Measurements from ENCODE around the gene TAF4B. TPM values are rescaled to one million over a fixed set of nuclear protein-coding genes. Genes with fewer than 3 reads are reported as not detected.

TAF4B gene
- total and polyA plus RNA-seq, 2 experiments from 2014 or later, result 1.1 to 1.5 TPM

- Histone ChIP-seq H3K4me1 (ENCODE audit: insufficient read depth) (peaks cover 27% of the 10 kb centered on the region), H3K4me3 (no peak overlapping the region), H2AFZ (no peak overlapping the region), H3K27me3 (replicated peaks; ENCODE audit: insufficient read depth) (no peaks in the 10 kb centered on the region), H3K79me2 (ENCODE audit: insufficient read depth) (no peaks in the 10 kb centered on the region), H3K9me2 (ENCODE audit: insufficient read depth) (no peaks in the 10 kb centered on the region), H3K4me2 (ENCODE audit: unreplicated experiment) (no peak overlapping the region), H3K9me3 (ENCODE audit: low read depth) (no peaks in the 10 kb centered on the region), H3F3A (ENCODE audit: insufficient read depth) (peaks cover 8% of the 10 kb centered on the region; the same call in 1 of the 2 replicates), H4K20me1 (ENCODE audit: insufficient read depth) (no peaks in the 10 kb centered on the region), H3K36me3 (ENCODE audit: low read depth) (no peaks in the 10 kb centered on the region), H3K27ac (no peak overlapping the region), H3K9ac (no peak overlapping the region)
- DNase-seq, result no peak
- in situ Hi-C loops (cut with MboI), result no loop called here
- 77 to 82% methylated on average over 4 of the region's 4 CpGs for WGBS, 2 experiments (ENCODE audit: low coverage in 1 of 2, low lambda C conversion rate in 2 of 2, missing lambda C conversion rate in 2 of 2)
- TF ChIP-seq EZH2 (IDR thresholded peaks at IDR 0.05; ENCODE audit: insufficient read depth, poor library complexity, severe bottlenecking) (no peak), EZH2phosphoT487 (IDR thresholded peaks at IDR 0.05; ENCODE audit: insufficient read depth, low read depth) (no peak)
These were observed 213.3 kb downstream of the TAF4B start for GRCh38 chr18:26439537-26439936.

- Histone ChIP-seq H3K79me2 (ENCODE audit: insufficient read depth) (no peaks in the 10 kb centered on the region), H3K36me3 (ENCODE audit: low read depth) (no peaks in the 10 kb centered on the region), H3K27me3 (replicated peaks; ENCODE audit: insufficient read depth) (no peaks in the 10 kb centered on the region), H3K27ac (no peak overlapping the region), H3K4me2 (ENCODE audit: unreplicated experiment) (no peak overlapping the region), H4K20me1 (ENCODE audit: insufficient read depth) (no peaks in the 10 kb centered on the region), H3K9me3 (ENCODE audit: low read depth) (no peaks in the 10 kb centered on the region), H3K9me2 (ENCODE audit: insufficient read depth) (no peaks in the 10 kb centered on the region), H3K9ac (no peak overlapping the region), H3K4me1 (ENCODE audit: insufficient read depth) (peaks cover 22% of the 10 kb centered on the region), H2AFZ (0 out of 2 replicates have a peak overlapping the region, but pooled peaks have one; percentile 23), H3K4me3 (no peak overlapping the region), H3F3A (ENCODE audit: insufficient read depth) (peaks cover 7% of the 10 kb centered on the region; the same call in 1 of the 2 replicates)
- in situ Hi-C loops (cut with MboI), result no loop called here
- DNase-seq, result no peak
- 36 to 40% methylated on average over 8 of the region's 8 CpGs for WGBS, 2 experiments (ENCODE audit: low coverage in 1 of 2, low lambda C conversion rate in 2 of 2, missing lambda C conversion rate in 2 of 2)
- TF ChIP-seq EZH2 (IDR thresholded peaks at IDR 0.05; ENCODE audit: insufficient read depth, poor library complexity, severe bottlenecking) (no peak), EZH2phosphoT487 (IDR thresholded peaks at IDR 0.05; ENCODE audit: insufficient read depth, low read depth) (no peak)
These were observed 214.4 kb downstream of the TAF4B start for GRCh38 chr18:26440644-26441043.

Small RNAs within 50 kb of the gene (small RNA-seq; reads per million reads assigned to genes)
- gene RNU6-1289P (ENCODE audit: low read depth, low replicate concordance), result not detected

Other genes with a start within 250 kb of the TAF4B start
- gene SS18, start 135.8 kb upstream of the TAF4B start, total RNA-seq (2014; rRNA removed; shearing (Covaris generic)), result 125 and 131 TPM in 2 replicates
- 67.7 and 73.1 TPM in 2 replicates for gene SS18, start 135.8 kb upstream of the TAF4B start, polyA plus RNA-seq (2016; fragmentation: Nextera tagmentation; extraction: Ambion mirVana)
- gene PSMA8, start 92.6 kb upstream of the TAF4B start, total RNA-seq (2014; rRNA removed; shearing (Covaris generic)), result not detected in 2 replicates
- gene PSMA8, start 92.6 kb upstream of the TAF4B start, polyA plus RNA-seq (2016; fragmentation: Nextera tagmentation; extraction: Ambion mirVana), result not detected in 2 replicates